Measurements from ENCODE around the gene PAX5. TPM values are rescaled to one million over a fixed set of nuclear protein-coding genes. Genes with fewer than 3 reads are reported as not detected.
A peak's percentile ranks its signal among the peaks of the same experiment; 100 is the strongest.

PAX5 gene
- total RNA-seq, 1 donor from 2014 or later, result 0.16 TPM

GRCh38 chr9:36940500-36940853 lies 93.6 kb downstream of the PAX5 start:
- H3K36me3 Mint-ChIP-seq (ENCODE audit: low read depth), result no peaks in the 10 kb centered on the region
- no peaks in the 10 kb centered on the region for H3K9me3 Mint-ChIP-seq
- H3K4me1 Mint-ChIP-seq, result peaks cover 3% of the 10 kb centered on the region
- no peak overlapping the region for H3K27ac Mint-ChIP-seq
- peaks cover 8% of the 10 kb centered on the region for H3K27me3 Mint-ChIP-seq
- intact Hi-C loops (cut with micrococcal nuclease), result no loop called here
- no peak for DNase-seq
- H3K4me3 Mint-ChIP-seq, result no peak overlapping the region

DNA sequence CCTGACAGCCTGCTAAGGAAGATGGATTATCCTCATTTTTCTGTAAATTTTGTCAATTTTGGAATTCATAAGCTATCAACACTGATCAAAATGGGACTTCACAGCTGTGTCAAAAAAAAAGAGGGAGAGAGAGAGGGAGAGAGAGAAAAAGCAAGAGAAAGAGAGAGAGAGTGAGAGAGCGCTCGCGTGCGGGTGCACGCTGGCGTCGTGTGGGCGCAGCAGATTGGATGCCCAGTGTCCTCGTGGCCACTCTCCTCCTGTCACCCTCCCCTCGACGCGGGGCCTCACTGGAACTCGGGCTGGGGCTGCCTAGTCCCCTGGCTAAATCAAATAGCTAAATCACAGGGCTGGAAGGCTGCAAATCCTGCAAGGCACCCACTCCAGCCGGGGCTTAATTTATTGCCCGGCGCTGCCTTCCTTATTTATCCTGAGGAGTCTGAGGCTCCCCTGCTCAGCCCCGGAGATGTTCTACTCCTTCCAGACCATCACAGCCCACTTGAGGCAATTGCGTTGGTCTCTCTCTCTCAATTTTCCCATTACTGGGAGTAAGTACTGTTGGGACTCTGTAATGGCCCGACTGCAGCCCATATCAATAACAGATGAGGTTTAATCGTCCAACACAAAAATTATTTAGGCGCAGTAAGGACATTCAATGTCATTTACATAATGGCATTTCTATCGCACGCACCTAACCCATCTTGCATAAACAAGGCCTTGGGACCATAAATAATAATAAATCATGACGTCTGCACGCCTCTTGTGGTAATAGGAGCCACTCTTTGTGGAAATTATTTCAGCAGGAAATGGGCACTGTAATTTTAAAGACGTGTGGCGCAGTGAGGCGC lies 94.2 kb downstream of the PAX5 start:
- Mint-ChIP-seq H3K9me3 (no peaks in the 10 kb centered on the region), H3K4me3 (no peak overlapping the region), H3K4me1 (peaks cover 8% of the 10 kb centered on the region), H3K36me3 (ENCODE audit: low read depth) (no peaks in the 10 kb centered on the region), H3K27ac (no peak overlapping the region), H3K27me3 (peaks cover 8% of the 10 kb centered on the region)
- intact Hi-C loops (cut with micrococcal nuclease), result no loop called here
- no peak for DNase-seq

DNA sequence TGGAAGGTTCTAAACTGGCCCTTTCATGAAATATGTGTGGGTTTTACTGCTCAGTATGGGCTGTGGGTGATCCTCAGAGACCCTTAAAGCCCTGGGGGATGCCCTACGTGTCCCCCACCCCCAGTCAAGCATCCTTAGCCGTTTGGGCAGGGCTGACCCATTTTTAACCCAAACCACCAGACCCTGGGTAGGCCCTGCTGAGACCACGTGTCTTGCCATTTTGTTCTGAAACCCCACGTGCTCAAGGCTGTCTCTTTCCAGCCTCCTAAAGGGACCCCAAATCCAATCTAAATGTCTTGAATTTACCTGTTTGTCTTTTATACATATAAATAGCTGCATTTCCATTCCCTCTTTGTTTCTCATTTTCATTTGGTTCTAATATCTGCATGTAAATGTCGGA lies 94.9 kb downstream of the PAX5 start:
- intact Hi-C loops (cut with micrococcal nuclease), result no loop called here
- no peaks in the 10 kb centered on the region for H3K36me3 Mint-ChIP-seq (ENCODE audit: low read depth)
- no peak for DNase-seq
- no peak overlapping the region for H3K27ac Mint-ChIP-seq
- H3K27me3 Mint-ChIP-seq, result peaks cover 6% of the 10 kb centered on the region
- peaks cover 11% of the 10 kb centered on the region for H3K4me1 Mint-ChIP-seq
- H3K4me3 Mint-ChIP-seq, result no peak overlapping the region
- H3K9me3 Mint-ChIP-seq, result no peaks in the 10 kb centered on the region

- H3K4me1 Mint-ChIP-seq, result peaks cover 13% of the 10 kb centered on the region
- peaks cover 6% of the 10 kb centered on the region for H3K27me3 Mint-ChIP-seq
- H3K36me3 Mint-ChIP-seq (ENCODE audit: low read depth), result no peaks in the 10 kb centered on the region
- intact Hi-C loops (cut with micrococcal nuclease), result no loop called here
- no peak overlapping the region for H3K4me3 Mint-ChIP-seq
- H3K27ac Mint-ChIP-seq, result no peak overlapping the region
- H3K9me3 Mint-ChIP-seq, result no peaks in the 10 kb centered on the region
- DNase-seq, result no peak
These were observed 95.5 kb downstream of the PAX5 start for GRCh38 chr9:36938617-36939016.

GRCh38 chr9:36937951-36938350 lies 96.1 kb downstream of the PAX5 start:
- H3K4me1 Mint-ChIP-seq, result peaks cover 13% of the 10 kb centered on the region
- intact Hi-C loops (cut with micrococcal nuclease), result no loop called here
- H3K4me3 Mint-ChIP-seq, result no peak overlapping the region
- H3K36me3 Mint-ChIP-seq (ENCODE audit: low read depth), result no peaks in the 10 kb centered on the region
- H3K27ac Mint-ChIP-seq, result no peak overlapping the region
- H3K9me3 Mint-ChIP-seq, result no peaks in the 10 kb centered on the region
- DNase-seq, result no peak
- H3K27me3 Mint-ChIP-seq, result peaks cover 6% of the 10 kb centered on the region

DNA sequence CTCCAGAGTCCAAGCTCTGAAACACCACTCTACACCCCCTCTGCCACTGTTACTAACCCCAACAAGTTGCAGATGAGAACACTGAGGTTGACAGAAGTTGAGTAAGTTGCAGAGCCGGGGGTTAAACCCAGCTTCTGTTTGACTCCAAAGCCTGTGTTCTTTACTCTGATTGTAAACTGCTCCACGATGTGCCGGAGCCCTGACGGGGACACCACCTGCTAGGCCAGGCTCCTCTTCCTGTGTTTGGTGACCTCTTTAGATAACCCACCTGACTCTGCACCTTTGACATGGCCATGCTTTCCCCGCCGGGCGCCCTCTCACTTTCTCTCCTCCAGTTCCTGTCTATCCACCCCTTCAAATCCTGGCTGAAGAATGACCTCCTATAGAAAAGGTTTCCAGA lies 96.7 kb downstream of the PAX5 start:
- H3K4me1 Mint-ChIP-seq, result peaks cover 13% of the 10 kb centered on the region
- H3K9me3 Mint-ChIP-seq, result no peaks in the 10 kb centered on the region
- no peaks in the 10 kb centered on the region for H3K36me3 Mint-ChIP-seq (ENCODE audit: low read depth)
- H3K27ac Mint-ChIP-seq, result no peak overlapping the region
- H3K27me3 Mint-ChIP-seq, result peaks cover 6% of the 10 kb centered on the region
- H3K4me3 Mint-ChIP-seq, result no peak overlapping the region
- intact Hi-C loops (cut with micrococcal nuclease), result no loop called here
- no peak for DNase-seq

DNA sequence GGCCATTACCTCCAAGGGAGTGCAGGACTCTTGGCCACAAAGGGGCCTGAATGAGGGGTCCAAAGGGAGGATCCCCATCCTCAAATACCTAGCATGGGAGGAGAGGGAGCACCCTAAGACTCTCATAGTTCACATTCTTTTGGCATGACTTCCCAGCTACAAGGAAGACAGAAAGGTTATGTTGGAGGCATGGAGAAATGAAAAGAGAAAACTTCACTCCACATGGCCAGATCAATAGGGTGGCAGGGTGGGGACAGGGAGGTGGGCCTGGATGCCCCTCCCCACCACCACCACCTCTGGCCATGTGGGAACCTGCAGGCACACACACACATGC lies 97.6 kb downstream of the PAX5 start:
- Mint-ChIP-seq H3K9me3 (no peaks in the 10 kb centered on the region), H3K4me1 (peaks cover 13% of the 10 kb centered on the region)
- intact Hi-C loops (cut with micrococcal nuclease), result no loop called here

GRCh38 chr9:36935768-36936497 lies 98.1 kb downstream of the PAX5 start:
- intact Hi-C loops (cut with micrococcal nuclease), result no loop called here
- Mint-ChIP-seq H3K36me3 (ENCODE audit: low read depth) (no peaks in the 10 kb centered on the region), H3K4me1 (peaks cover 13% of the 10 kb centered on the region), H3K9me3 (no peaks in the 10 kb centered on the region), H3K27ac (no peak overlapping the region), H3K27me3 (peaks cover 6% of the 10 kb centered on the region), H3K4me3 (no peak overlapping the region)
- no peak for DNase-seq

More for the DNA sequence above, 97.6 kb downstream of the PAX5 start:
- Mint-ChIP-seq H3K36me3 (ENCODE audit: low read depth) (no peaks in the 10 kb centered on the region), H3K4me3 (no peak overlapping the region), H3K27ac (no peak overlapping the region), H3K27me3 (peaks cover 6% of the 10 kb centered on the region)
- DNase-seq, result no peak

- no peaks in the 10 kb centered on the region for H3K9me3 Mint-ChIP-seq
- H3K36me3 Mint-ChIP-seq (ENCODE audit: low read depth), result no peaks in the 10 kb centered on the region
- H3K4me1 Mint-ChIP-seq, result peaks cover 13% of the 10 kb centered on the region
- peak overlapping the region; percentile 51 for H3K27ac Mint-ChIP-seq
- intact Hi-C loops (cut with micrococcal nuclease), result no loop called here
- no peak for DNase-seq
- H3K27me3 Mint-ChIP-seq, result peaks cover 6% of the 10 kb centered on the region
- H3K4me3 Mint-ChIP-seq, result no peak overlapping the region
These were observed 98.7 kb downstream of the PAX5 start for GRCh38 chr9:36935332-36935731.

GRCh38 chr9:36934478-36935065 lies 99.5 kb downstream of the PAX5 start:
- intact Hi-C loops (cut with micrococcal nuclease), result no loop called here
- no peaks in the 10 kb centered on the region for H3K9me3 Mint-ChIP-seq
- H3K27ac Mint-ChIP-seq, result peak overlapping the region; percentile 51
- DNase-seq, result no peak
- peaks cover 16% of the 10 kb centered on the region for H3K4me1 Mint-ChIP-seq
- peaks cover 6% of the 10 kb centered on the region for H3K27me3 Mint-ChIP-seq
- no peaks in the 10 kb centered on the region for H3K36me3 Mint-ChIP-seq (ENCODE audit: low read depth)
- no peak overlapping the region for H3K4me3 Mint-ChIP-seq

DNA sequence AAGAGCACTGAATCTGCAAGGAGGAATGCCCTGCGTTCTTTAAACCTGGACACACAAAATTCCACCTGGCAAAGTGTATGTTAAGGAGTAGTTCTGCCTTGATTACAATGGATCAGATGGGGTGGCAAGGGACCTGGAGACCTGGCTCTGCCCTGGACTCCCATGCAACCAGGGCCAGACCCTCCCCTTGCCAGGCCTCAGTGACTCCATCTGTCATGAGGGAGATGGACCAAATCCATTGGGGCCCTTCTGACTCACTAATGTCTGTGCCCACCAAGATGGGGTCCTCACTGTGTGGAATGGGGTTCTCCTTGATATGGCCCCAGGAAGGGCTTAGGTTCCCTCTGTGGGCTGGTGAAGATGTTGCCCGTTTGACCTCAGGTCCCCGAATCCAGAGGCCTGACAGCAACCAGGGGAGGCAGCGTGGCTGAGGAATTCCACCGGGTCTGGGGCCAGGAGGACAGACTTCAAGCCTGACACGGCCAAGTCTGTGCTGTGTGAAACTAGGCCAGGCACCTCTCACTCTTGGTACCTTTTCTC lies 100.3 kb downstream of the PAX5 start:
- Mint-ChIP-seq H3K4me3 (no peak overlapping the region), H3K9me3 (peaks cover 3% of the 10 kb centered on the region), H3K4me1 (peaks cover 22% of the 10 kb centered on the region), H3K27me3 (peaks cover 6% of the 10 kb centered on the region), H3K36me3 (ENCODE audit: low read depth) (peaks cover 2% of the 10 kb centered on the region), H3K27ac (no peak overlapping the region)
- no peak for DNase-seq
- intact Hi-C loops (cut with micrococcal nuclease), result no loop called here

- Mint-ChIP-seq H3K27me3 (no peaks in the 10 kb centered on the region), H3K27ac (no peak overlapping the region), H3K36me3 (ENCODE audit: low read depth) (peaks cover 2% of the 10 kb centered on the region), H3K9me3 (peaks cover 3% of the 10 kb centered on the region), H3K4me1 (peaks cover 30% of the 10 kb centered on the region), H3K4me3 (no peak overlapping the region)
- DNase-seq, result no peak
- intact Hi-C loops (cut with micrococcal nuclease), result no loop called here
These were observed 101.9 kb downstream of the PAX5 start for GRCh38 chr9:36932198-36932597.

GRCh38 chr9:36930941-36931340 lies 103.1 kb downstream of the PAX5 start:
- H3K4me3 Mint-ChIP-seq, result no peak overlapping the region
- DNase-seq, result no peak
- H3K27ac Mint-ChIP-seq, result no peak overlapping the region
- no peaks in the 10 kb centered on the region for H3K27me3 Mint-ChIP-seq
- peaks cover 3% of the 10 kb centered on the region for H3K9me3 Mint-ChIP-seq
- peaks cover 30% of the 10 kb centered on the region for H3K4me1 Mint-ChIP-seq
- intact Hi-C loops (cut with micrococcal nuclease), result no loop called here
- peaks cover 2% of the 10 kb centered on the region for H3K36me3 Mint-ChIP-seq (ENCODE audit: low read depth)

DNA sequence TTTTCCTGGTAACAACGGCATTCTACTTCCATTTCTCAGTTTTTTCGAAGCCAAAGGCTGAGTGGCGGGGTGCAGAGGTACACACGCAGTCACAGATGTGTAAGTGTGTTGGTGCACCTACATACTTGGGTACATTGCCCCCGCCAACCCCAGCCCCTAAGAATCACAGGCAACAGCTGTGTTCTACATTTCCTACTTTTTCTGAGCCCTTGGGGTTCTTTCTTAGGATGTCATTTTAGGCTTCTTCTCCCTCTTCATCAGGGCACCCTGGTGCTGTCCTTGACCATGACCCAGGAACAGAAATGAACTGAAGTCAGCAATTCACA lies 104.8 kb downstream of the PAX5 start:
- no peaks in the 10 kb centered on the region for H3K27me3 Mint-ChIP-seq
- H3K36me3 Mint-ChIP-seq (ENCODE audit: low read depth), result peaks cover 2% of the 10 kb centered on the region
- DNase-seq, result no peak
- peak overlapping the region; percentile 91 for H3K27ac Mint-ChIP-seq
- intact Hi-C loops (cut with micrococcal nuclease), result no loop called here
- H3K9me3 Mint-ChIP-seq, result peaks cover 3% of the 10 kb centered on the region
- peaks cover 32% of the 10 kb centered on the region for H3K4me1 Mint-ChIP-seq
- peak overlapping the region; percentile 60 for H3K4me3 Mint-ChIP-seq

All from activated CD4-positive, alpha-beta T cell treated with anti-CD3 and anti-CD28 coated beads, Interleukin-2, amount 10 ng/mL, durations not matched to agents 24 days and 14 days (primary cell).